Measurements from ENCODE around the gene KNDC1.

DNA sequence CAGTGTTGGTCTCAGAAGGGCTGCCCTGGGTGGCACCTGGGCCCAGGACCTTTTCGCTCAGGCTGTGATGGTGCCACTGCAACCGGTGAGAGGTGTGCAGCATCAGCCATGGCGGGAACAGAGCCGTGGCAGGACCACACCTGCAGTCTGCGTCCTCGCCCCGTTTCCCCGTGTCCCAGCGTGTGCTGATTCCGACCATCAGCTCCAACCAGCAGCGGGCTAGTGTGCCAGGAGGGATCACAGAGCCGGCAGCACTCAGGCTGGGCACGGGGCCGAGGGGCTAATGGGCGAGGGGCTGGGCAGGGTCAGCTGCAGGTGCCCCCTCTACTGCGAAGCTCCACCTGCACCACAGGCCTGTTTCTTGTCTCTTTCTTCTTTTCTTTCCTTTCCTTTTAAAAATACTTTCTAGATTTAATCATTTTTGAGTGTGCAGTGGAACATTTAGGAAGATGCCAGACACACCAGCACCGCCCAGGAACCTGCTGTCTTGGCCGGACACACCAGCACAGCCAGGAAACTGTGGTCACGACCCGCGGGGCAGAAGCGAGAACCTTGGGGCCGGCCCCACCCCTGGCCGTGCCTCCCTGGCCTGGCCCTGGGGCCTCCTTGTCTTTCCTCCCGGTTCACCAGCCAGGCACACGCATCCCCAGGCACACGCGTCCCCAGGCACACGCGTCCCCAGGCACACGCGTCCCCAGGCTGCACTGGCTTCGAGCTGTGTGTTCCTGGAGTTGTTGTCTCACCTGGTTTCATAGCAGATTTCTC is 37.7 kb upstream of the KNDC1 start:
- TF ChIP-seq, protein P1, sequence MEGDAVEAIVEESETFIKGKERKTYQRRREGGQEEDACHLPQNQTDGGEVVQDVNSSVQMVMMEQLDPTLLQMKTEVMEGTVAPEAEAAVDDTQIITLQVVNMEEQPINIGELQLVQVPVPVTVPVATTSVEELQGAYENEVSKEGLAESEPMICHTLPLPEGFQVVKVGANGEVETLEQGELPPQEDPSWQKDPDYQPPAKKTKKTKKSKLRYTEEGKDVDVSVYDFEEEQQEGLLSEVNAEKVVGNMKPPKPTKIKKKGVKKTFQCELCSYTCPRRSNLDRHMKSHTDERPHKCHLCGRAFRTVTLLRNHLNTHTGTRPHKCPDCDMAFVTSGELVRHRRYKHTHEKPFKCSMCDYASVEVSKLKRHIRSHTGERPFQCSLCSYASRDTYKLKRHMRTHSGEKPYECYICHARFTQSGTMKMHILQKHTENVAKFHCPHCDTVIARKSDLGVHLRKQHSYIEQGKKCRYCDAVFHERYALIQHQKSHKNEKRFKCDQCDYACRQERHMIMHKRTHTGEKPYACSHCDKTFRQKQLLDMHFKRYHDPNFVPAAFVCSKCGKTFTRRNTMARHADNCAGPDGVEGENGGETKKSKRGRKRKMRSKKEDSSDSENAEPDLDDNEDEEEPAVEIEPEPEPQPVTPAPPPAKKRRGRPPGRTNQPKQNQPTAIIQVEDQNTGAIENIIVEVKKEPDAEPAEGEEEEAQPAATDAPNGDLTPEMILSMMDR (IDR thresholded peaks at IDR 0.05) = no peak
- TF ChIP-seq POLR2A (IDR thresholded peaks at IDR 0.05) = no peak
